ACHN (cell line): ENCODE data around the gene ZBTB3.

Experiments used
- DNase-seq: peaks from one replicate; pipeline ENCODE4 v3.0.0-alpha.2; 2015
- in situ Hi-C: cut with HindIII; loops from 2 replicates; pipeline ENCODE4 v1.10.0; 2017; ENCODE audit warnings: low sequenced_read_pairs, low pct_ligation_motif_present, low pct_unique_long_range_greater_than_20kb

ZBTB3 gene

GRCh38 chr11:62724171-62724570, 29.8 kb downstream of the ZBTB3 start:
- in situ Hi-C loops = no loop called here
- DNase-seq = no peak

GRCh38 chr11:62721994-62722393, 32.0 kb downstream of the ZBTB3 start:
- in situ Hi-C loops = no loop called here
- no peak for DNase-seq

GRCh38 chr11:62719302-62719978, 34.5 kb downstream of the ZBTB3 start:
- no peak for DNase-seq
- in situ Hi-C loops = no loop called here

GRCh38 chr11:62716816-62717215, 37.1 kb downstream of the ZBTB3 start:
- DNase-seq = no peak
- in situ Hi-C loops = no loop called here

- in situ Hi-C loops = no loop called here
- DNase-seq = no peak
Measured at GRCh38 chr11:62716206-62716605, 37.8 kb downstream of the ZBTB3 start.

DNA sequence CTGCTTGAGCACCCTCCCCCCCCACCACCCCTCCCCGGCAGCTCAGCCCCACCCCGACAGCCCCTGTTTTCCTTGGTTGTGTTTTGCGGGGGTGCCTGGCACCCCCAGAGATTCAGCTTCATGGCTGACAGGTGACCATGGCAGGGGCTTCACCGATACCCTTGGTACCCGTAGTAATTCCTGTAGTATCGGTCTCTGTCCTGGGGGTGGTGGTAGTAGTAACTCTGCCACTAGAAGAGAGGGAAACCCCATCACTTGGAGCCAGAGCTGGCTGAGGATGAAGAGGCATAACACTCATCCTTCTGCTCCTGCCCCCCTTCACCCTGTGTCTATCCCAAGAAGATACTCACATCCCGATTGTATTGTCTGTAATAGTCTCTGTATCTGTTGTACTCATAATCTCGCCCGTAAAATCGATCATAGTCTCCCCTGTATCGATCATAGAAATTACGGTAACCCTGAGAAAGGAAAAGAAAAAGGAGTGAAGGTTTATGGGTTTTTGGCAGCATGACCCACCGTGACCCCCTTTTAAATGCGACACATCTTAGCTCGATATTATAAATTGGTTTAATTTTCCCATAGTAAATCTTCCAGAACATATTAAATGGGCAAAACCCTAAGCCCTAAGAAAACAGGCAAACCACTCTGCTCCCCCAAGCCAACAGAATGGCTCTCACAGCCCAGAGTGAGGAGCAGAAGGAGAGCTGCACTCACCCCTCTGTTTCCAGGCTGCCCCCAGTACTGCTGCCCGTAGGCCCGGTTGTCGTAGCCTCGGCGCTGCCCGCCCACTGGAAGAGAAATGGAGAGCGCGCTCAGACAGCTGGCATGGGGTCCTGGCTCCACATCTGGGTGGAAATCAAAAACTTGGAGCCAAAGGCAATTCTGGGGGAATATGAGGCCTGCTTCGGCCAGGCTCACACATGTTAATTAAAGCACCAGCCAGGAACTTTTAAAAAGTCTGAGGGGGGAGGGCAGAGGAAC, 38.5 kb downstream of the ZBTB3 start:
- DNase-seq = no peak
- in situ Hi-C loops = no loop called here

DNA sequence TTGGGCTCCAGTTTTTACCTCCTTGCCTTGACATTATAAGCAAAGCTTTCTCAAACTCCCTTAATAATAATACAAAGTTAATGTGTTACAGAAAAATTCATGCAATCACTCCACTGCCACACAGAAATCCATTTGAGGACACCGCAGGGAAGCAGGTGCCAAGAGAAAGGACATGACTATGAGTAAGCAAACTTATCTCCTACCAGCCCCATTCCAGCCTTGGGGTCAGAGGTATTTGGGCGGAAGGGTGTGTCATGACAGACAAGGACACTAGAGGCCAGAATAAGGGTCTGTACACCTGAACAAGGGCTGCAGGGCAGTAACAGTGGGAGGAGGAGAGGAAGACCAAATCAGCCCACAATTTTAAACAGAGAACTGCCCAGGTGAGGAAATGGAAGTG, 40.6 kb downstream of the ZBTB3 start:
- in situ Hi-C loops = loop anchor here (5.0 kb wide), 1 partner anchor 41 kb away; the partner anchor contains the start of genes LBHD1 and UQCC3
- peak; percentile 76 for DNase-seq

GRCh38 chr11:62712861-62713260, 41.1 kb downstream of the ZBTB3 start:
- in situ Hi-C loops = loop anchor here (5.0 kb wide), 1 partner anchor 41 kb away; the partner anchor contains the start of genes LBHD1 and UQCC3

GRCh38 chr11:62712276-62712812, 41.6 kb downstream of the ZBTB3 start:
- in situ Hi-C loops = loop anchor here (5.0 kb wide), 1 partner anchor 40 kb away; the partner anchor contains the start of genes LBHD1 and UQCC3
- DNase-seq = no peak

More at GRCh38 chr11:62712861-62713260, 41.1 kb downstream of the ZBTB3 start:
- no peak for DNase-seq

DNA sequence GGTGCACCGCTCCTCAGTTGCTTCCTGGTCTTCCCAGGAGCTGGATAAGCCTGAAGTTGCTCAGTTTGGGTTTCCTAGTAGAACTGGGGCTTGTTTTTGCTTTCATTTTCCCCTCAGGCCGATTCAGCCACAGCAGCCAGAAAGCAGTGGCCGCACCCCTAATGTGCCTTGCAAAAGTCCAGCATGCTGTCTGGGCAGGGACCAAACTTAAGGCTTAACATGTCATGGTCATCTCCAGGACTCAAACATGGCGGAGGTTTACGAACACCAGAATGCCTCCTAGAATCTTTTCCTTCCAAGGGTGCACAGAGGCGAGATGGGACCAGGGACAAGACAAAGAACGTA, 44.0 kb downstream of the ZBTB3 start:
- DNase-seq = no peak
- in situ Hi-C loops = loop anchor here (5.0 kb wide), 1 partner anchor 38 kb away; the partner anchor contains the start of genes LBHD1 and UQCC3

DNA sequence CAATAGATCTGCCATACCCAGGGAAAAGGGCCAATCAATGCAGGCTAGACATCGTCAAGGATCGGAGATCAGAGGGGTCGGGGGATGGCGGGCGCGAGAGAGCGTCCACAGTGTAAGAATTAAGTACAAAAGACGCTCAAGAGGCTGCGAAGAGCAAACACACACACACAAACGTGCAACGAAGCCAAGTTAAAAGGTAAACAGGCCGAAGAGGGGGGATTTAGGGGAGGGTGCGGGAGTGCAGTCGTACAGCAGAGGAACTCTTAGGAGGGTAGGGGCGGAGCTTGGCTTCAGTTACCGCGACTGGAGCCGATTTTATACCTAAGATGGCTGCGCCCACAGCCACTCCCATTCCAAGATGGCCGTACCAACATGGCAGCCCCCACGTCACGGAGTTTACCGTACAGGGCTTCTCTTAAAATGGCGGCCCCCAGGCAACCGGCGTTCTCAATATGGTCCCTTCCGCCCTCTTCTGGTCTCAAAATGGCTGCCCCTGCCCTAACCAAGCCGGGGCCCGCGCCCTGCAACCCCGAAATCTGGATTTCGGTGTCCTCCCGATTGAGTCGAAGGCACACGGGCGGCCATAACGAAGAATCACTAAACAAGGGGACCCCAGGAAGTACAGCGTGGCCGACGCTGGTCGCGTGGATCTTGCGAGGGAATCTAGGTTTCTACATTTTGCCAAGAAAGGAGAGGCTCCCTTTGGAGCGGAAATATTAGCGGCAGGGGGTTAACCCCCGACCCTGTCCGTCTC, 44.5 kb downstream of the ZBTB3 start:
- in situ Hi-C loops = no loop called here

DNA sequence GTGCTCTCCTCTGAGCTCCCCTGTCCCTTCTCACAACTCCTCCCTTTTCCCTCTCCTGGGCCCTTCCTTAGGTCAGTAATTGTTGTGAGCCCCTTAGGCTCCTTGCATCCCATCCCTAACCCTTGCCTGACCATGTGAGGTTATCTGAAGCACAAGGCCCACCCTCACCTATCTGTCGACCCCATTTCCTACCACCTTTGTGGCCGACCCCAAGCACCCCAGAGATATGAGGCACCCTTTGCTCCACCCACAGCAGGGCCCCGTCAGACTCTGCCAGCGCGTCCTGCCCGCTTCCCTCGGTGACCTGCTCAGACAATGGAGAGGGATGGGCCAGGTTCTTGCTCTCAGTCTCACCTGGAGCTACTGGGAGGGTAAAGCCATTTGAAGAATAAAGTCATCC, 45.2 kb downstream of the ZBTB3 start:
- DNase-seq = no peak
- in situ Hi-C loops = no loop called here

More for the DNA sequence above, 44.5 kb downstream of the ZBTB3 start:
- DNase-seq = peak; percentile 95

DNA sequence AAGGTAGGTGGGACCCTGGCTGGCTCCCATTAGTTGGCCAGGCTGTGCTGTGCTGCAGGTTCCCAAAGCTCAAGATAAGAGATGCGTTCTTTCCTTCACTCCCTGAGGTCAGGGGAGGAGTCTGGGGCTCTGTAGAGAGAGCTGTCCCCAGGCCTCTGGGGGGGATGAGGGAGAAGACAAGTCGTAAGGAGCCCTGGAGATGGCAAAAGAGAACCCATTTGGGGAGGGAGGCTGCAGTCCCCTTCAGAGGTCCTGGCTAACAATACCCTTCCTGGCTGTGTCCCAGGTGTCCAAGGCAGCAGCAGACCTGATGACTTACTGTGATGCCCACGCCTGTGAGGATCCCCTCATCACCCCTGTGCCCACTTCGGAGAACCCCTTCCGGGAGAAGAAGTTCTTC, 45.6 kb downstream of the ZBTB3 start:
- no peak for DNase-seq
- in situ Hi-C loops = no loop called here

GRCh38 chr11:62707277-62707861, 46.6 kb downstream of the ZBTB3 start, which contains the start of the genes BSCL2 and GNG3:
Gene BSCL2 (minus strand): TSS chr11:62707424. CDS start chr11:62707195, 229 bp downstream.
Gene GNG3 (plus strand): TSS chr11:62707676. CDS start chr11:62708296, 620 bp downstream.
- DNase-seq = no peak
- in situ Hi-C loops = no loop called here

DNA sequence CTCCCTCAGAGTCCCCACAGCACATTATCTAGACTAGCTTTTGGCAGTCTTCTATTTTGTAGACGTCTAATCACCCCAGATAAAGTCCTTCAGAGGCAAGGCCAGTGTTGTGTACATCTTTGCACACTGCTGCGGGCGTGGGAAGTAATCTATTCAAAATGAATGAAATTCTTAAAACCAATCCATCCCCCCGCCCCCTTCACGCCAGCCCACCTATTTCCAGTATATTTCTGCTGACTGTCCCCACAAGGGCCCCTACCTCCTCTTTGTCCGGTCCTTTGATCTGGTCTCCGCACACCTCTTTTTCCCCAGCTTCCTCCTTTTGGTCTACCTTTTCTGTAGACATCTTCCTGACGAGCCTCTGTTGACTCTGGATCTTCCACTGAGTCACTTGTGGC, 47.1 kb downstream of the ZBTB3 start:
- in situ Hi-C loops = no loop called here
- no peak for DNase-seq

DNA sequence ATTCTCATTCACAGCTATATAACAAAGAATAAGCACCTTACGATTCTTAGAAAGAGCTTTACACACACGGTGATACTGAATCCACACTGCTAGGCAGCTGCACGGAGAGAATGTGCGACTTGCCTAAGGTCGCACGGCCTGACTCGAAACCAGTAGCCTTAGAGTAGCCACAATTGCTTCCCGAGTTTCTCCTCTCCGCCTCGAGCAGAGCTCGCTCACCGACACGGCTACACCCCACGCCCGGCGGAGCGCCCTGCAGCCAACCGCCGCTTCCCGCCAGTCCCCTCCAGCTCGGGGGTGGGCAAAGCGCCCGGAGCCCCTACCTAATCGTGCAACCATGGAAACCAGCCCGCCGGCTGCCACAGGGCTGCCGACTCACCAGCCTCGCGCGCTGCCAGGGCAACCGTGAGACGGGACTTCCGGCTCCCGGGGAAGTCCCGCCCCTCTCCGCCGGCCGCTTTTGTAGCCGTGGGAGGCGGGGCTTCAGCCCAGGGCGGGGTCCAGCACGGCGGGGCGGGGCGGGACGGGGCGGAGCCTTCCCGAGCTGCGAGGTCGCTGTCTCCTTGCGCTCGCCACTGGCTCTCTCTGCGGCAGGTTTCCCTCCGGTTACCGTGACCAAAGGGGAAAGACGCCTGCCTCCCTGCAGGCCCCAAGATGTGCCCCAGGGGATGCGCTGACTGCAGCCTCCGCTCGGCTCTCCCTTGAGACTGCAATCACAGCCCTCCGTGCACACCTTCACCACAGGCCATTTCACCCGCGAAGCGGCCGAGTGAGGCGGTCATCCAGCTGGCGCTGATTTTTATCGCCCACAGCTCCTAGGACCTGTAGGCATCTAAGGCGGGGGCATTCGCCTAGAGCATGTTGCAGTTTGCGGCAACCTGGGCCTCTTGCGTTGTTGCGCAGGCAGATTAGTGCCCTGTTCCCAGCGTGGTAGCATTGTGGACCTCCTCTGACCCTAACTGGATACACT, 47.8 kb downstream of the ZBTB3 start:
- DNase-seq = peak; percentile 90
- in situ Hi-C loops = no loop called here

DNA sequence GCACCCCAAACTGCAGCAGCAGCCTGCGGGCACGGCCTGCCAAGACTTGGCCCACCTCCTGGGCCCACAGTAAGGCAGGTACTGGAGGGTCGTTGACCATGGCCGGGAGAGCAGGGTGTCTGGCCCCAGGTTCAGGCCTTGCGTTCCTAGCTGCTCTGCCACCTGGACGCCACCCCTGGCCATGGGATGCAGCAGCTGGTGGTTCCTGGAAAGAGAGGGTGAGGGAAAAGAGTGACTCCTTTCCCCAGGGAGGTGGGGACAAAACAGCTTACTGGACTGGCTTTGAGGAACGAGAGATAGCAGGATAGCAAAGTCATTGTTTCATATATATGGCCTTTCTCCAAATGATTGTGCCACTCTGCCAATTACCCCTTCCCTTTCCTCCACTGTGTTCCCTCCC, 48.5 kb downstream of the ZBTB3 start:
- in situ Hi-C loops = no loop called here
- no peak for DNase-seq
